Glutamatergic neuron (in vitro differentiated cells): ENCODE results near the gene HSD17B4. TPM values are rescaled to one million over a fixed set of nuclear protein-coding genes. Genes with fewer than 3 reads are reported as not detected.

Experiments used
- DNase-seq: peaks from one replicate; pipeline ENCODE4 v3.0.0; 2022
- H3K27ac Mint-ChIP-seq: one replicate; pipeline ENCODE4 v1.8.0; 2020; ENCODE audit warnings: mild to moderate bottlenecking, mixed read lengths, inconsistent platforms; ENCODE audit not compliant: unreplicated experiment
- H3K27me3 Mint-ChIP-seq: one replicate; pipeline ENCODE4 v1.8.0; 2020; ENCODE audit warnings: mild to moderate bottlenecking, moderate library complexity, mixed read lengths, inconsistent platforms; ENCODE audit not compliant: unreplicated experiment
- H3K36me3 Mint-ChIP-seq: one replicate; pipeline ENCODE4 v1.8.0; 2020; ENCODE audit warnings: mild to moderate bottlenecking, mixed read lengths, inconsistent platforms; ENCODE audit not compliant: unreplicated experiment
- H3K4me1 Mint-ChIP-seq: one replicate; pipeline ENCODE4 v1.8.0; 2020; ENCODE audit warnings: mild to moderate bottlenecking, low read depth, mixed read lengths, inconsistent platforms; ENCODE audit not compliant: unreplicated experiment
- H3K4me3 Mint-ChIP-seq: one replicate; pipeline ENCODE4 v1.8.0; 2020; ENCODE audit warnings: mild to moderate bottlenecking, mixed read lengths, inconsistent platforms; ENCODE audit not compliant: unreplicated experiment
- H3K9me3 Mint-ChIP-seq: one replicate; pipeline ENCODE4 v1.8.0; 2020; ENCODE audit warnings: mild to moderate bottlenecking, moderate library complexity, mixed read lengths, inconsistent platforms; ENCODE audit not compliant: unreplicated experiment
- total RNA-seq: library from RNA; stranded (reverse); fragmentation: NEBNext Ultra II Directional; extraction: Animal tissue kit (Norgen Biotek cat#: 25700); gene quantifications from one replicate; pipeline ENCODE4 v1.2.1, GENCODE V29; 2021; ENCODE audit not compliant: unreplicated experiment
- TF ChIP-seq, protein P1 (sequence below): fragments of 200-600 bp; sonication (generic); IDR thresholded peaks from one replicate; pipeline ENCODE4 v1.5.0; 2021; ENCODE audit not compliant: partially characterized antibody, unreplicated experiment

The HSD17B4 gene
- total RNA-seq, 1 donor from 2014 or later = 161 TPM

DNA sequence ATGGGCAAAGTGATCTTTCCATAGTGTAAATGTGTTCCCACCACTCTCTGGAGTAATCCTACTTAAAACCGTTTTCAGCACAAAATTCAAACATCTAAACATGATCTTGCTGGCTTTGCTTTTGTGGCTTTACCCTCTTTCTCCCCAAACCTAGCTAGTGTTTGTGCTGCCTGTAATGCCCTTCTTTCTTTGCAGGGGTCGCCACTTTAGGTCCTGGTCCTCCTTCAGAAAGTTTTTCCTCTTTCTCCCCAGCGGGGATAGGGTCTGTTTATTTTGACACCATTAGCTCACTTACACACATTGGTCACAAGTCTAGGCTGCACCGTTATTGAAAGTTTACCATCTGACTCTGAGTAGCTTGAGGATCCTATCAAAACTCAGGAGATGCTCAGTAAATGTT lies 736 bp upstream of the HSD17B4 start:
- H3K27ac Mint-ChIP-seq = no peak overlapping the region
- peaks cover 4% of the 10 kb centered on the region for H3K27me3 Mint-ChIP-seq
- peaks cover 15% of the 10 kb centered on the region for H3K4me1 Mint-ChIP-seq
- H3K4me3 Mint-ChIP-seq = peak overlapping the region; percentile 50
- H3K9me3 Mint-ChIP-seq = peaks cover 13% of the 10 kb centered on the region
- DNase-seq = no peak
- TF ChIP-seq, protein P1, sequence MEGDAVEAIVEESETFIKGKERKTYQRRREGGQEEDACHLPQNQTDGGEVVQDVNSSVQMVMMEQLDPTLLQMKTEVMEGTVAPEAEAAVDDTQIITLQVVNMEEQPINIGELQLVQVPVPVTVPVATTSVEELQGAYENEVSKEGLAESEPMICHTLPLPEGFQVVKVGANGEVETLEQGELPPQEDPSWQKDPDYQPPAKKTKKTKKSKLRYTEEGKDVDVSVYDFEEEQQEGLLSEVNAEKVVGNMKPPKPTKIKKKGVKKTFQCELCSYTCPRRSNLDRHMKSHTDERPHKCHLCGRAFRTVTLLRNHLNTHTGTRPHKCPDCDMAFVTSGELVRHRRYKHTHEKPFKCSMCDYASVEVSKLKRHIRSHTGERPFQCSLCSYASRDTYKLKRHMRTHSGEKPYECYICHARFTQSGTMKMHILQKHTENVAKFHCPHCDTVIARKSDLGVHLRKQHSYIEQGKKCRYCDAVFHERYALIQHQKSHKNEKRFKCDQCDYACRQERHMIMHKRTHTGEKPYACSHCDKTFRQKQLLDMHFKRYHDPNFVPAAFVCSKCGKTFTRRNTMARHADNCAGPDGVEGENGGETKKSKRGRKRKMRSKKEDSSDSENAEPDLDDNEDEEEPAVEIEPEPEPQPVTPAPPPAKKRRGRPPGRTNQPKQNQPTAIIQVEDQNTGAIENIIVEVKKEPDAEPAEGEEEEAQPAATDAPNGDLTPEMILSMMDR = no peak
- peaks cover 10% of the 10 kb centered on the region for H3K36me3 Mint-ChIP-seq

DNA sequence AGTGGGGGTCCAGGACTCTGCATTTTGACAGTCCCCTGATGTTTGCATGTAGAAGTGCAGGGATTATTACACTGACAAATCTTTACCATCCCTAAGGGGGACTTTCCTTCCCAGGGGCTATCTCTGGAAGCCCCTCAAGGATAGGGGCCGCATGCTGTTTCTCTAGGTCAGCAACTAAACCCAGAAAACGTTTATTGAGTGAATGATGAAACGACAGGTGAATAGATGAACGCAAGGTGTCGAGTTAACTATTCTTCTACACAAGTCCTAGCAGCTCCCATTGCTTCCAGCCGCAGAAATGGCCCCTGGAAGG lies 281 bp upstream of the HSD17B4 start:
- peak overlapping the region; percentile 93 for H3K27ac Mint-ChIP-seq

DNA sequence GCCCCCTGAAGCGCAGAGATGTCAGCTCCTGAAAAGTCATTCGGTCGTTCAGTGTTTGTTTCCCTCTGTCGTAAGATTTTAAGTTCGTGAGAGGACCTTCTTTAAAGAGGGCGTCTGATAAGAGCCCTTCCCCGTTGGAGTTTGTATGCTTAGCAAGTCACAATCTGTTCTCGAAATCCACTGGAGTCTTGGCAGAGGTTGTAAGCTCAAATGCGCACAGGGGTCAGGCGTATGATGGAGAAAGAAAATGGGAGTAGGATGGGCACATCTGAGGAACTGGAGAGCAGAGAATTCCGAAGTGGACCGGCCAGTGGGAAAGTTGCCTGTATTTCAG lies 710 bp downstream of the HSD17B4 start:
- Mint-ChIP-seq H3K4me3 (peak overlapping the region; percentile 97), H3K4me1 (peaks cover 16% of the 10 kb centered on the region), H3K27ac (peak overlapping the region; percentile 93), H3K36me3 (peaks cover 10% of the 10 kb centered on the region), H3K9me3 (peaks cover 13% of the 10 kb centered on the region), H3K27me3 (peaks cover 4% of the 10 kb centered on the region)
- no peak for DNase-seq
- TF ChIP-seq, protein P1 = no peak

More for the DNA sequence above, 281 bp upstream of the HSD17B4 start:
- H3K4me1 Mint-ChIP-seq = peaks cover 18% of the 10 kb centered on the region
- H3K27me3 Mint-ChIP-seq = peaks cover 4% of the 10 kb centered on the region
- peak overlapping the region; percentile 97 for H3K4me3 Mint-ChIP-seq
- no peak for DNase-seq
- H3K9me3 Mint-ChIP-seq = peaks cover 13% of the 10 kb centered on the region
- TF ChIP-seq, protein P1 = no peak
- peaks cover 10% of the 10 kb centered on the region for H3K36me3 Mint-ChIP-seq

DNA sequence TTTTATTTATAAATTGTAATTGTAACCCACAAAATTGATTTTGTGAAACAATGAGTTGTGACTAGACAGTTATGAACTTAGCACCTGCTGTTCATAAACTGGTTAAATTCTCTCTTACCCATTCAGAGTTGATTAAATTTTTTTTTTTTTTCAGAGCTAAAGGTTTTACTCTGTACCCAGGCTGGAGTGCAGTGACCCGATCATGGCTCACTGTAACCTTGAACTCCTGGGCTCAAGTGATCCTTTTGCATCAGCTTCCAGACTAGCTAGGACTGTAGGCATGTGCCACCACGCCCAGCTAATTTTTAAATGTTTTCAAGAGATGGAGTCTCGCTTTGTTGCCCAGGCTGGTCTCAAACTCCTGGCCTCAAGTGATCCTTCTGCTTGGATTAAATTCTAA lies 1.9 kb downstream of the HSD17B4 start:
- H3K27me3 Mint-ChIP-seq = peaks cover 2% of the 10 kb centered on the region

DNA sequence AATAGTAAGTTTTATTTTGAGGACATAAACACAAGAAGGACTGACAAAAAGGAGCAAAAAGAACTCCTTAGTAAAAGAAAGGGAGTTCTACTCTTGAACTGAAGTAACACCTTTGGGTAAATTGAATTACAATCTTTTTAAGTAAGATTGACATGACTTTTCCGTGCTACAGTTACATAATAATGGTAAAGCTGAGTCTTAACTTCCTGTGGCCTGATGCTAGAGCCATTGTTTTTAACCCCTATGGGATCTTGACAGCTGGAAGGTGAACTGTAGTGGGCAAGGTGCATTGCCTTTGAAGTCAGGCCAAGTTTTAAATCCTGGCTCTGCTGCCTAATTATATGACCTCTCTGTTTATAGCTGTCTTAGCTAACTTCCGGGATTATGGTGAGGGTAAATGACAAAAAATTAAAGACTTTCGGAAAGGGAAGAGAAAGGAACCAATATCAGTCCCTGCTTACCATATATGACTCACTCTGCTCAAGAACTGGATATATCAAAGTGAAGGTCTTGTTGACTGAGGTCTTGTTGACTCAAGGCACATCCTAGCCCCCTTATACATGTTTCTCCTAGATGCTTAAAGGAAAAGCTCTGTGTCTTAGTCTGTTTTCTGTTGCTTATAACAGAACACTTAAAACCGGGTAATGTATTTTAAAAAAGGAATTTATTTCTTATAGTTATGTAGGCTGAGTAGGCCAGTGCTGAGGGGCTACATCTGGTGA lies 6.8 kb downstream of the HSD17B4 start:
- Mint-ChIP-seq H3K9me3 (peaks cover 1% of the 10 kb centered on the region), H3K36me3 (no peaks in the 10 kb centered on the region), H3K27ac (no peak overlapping the region), H3K4me1 (peaks cover 6% of the 10 kb centered on the region), H3K27me3 (no peaks in the 10 kb centered on the region), H3K4me3 (no peak overlapping the region)
- no peak for DNase-seq
- TF ChIP-seq, protein P1 = no peak

More for the DNA sequence above, 1.9 kb downstream of the HSD17B4 start:
- Mint-ChIP-seq H3K4me3 (no peak overlapping the region), H3K9me3 (peaks cover 11% of the 10 kb centered on the region), H3K27ac (no peak overlapping the region), H3K4me1 (peaks cover 14% of the 10 kb centered on the region), H3K36me3 (peaks cover 10% of the 10 kb centered on the region)
- TF ChIP-seq, protein P1 = no peak
- DNase-seq = no peak
